Lower lobe of right lung (tissue), 2 donors: ENCODE data around the gene MRGPRG. TPM values are rescaled to one million over a fixed set of nuclear protein-coding genes. Genes with fewer than 3 reads are reported as not detected.

Experiments used
- ATAC-seq, 2 donors: fragments of 200-7000 bp; cut with Tn5 transposase; one replicate each; pipeline ENCODE4 v1.9.1; 2020 to 2022; ENCODE audit warnings: mild to moderate bottlenecking in 2 of 2, moderate library complexity in 2 of 2
- DNase-seq: peaks from one replicate; pipeline ENCODE4 v3.0.0-alpha.2; 2020
- H3K27ac ChIP-seq: fragments of 200-600 bp; one replicate; pipeline ENCODE4 v1.8.0; 2022
- H3K27me3 ChIP-seq: fragments of 200-600 bp; one replicate; pipeline ENCODE4 v1.8.0; 2022; ENCODE audit warnings: low read depth
- H3K36me3 ChIP-seq: fragments of 200-600 bp; one replicate; pipeline ENCODE4 v1.8.0; 2022; ENCODE audit warnings: mild to moderate bottlenecking
- H3K4me1 ChIP-seq: fragments of 200-600 bp; one replicate; pipeline ENCODE4 v1.8.0; 2022
- H3K4me3 ChIP-seq: fragments of 200-600 bp; one replicate; pipeline ENCODE4 v1.8.0; 2022; ENCODE audit warnings: mild to moderate bottlenecking
- H3K9me3 ChIP-seq: fragments of 200-600 bp; one replicate; pipeline ENCODE4 v1.8.0; 2022
- intact Hi-C: fragments of 100-400 bp; cut with DNase I; formaldehyde crosslinking; loops from one replicate; pipeline ENCODE4 v1.11.0; 2022
- total RNA-seq: library from RNA; stranded (reverse); fragmentation: NEBNext Ultra II Directional; extraction: Animal tissue kit (Norgen Biotek cat#: 25700); gene quantifications from one replicate; pipeline ENCODE4 v1.2.1, GENCODE V29; 2021
- TF ChIP-seq, protein P1 (sequence below): fragments of 200-600 bp; IDR thresholded peaks from one replicate; pipeline ENCODE4 v1.8.0; 2022; ENCODE audit warnings: antibody characterized with exemption, mild to moderate bottlenecking
- donor health status: DM: no; HTN: yes; CAD: no; lungs with severe emphysema.

Gene MRGPRG
- total RNA-seq, 1 donor from 2014 or later = not detected

DNA sequence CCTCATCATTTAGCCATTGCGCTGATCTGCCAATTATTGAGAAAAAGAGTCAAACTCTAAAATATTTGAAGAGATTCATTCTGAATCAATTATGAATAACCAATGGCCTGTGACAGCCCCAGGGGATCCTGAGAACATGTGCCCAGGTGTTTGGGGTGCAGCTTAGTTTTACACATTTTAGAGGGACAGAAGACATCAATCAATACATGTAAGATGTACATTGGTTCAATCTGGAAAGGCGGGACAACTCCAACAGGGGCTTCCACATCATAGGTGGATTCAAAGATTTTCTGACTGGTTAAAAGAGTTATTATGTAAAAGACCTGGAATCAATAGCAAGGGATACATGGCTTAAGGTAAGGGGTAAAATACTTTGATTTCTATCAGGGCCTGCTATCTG is 18.5 kb upstream of the MRGPRG start:
- H3K27me3 ChIP-seq = no peaks in the 10 kb centered on the region
- DNase-seq (no peak), ATAC-seq (no peak)
- H3K9me3 ChIP-seq = no peaks in the 10 kb centered on the region
- no peak overlapping the region for H3K27ac ChIP-seq
- no peaks in the 10 kb centered on the region for H3K4me1 ChIP-seq
- no peaks in the 10 kb centered on the region for H3K36me3 ChIP-seq
- intact Hi-C loops = no loop called here
- no peak overlapping the region for H3K4me3 ChIP-seq
- TF ChIP-seq, protein P1, sequence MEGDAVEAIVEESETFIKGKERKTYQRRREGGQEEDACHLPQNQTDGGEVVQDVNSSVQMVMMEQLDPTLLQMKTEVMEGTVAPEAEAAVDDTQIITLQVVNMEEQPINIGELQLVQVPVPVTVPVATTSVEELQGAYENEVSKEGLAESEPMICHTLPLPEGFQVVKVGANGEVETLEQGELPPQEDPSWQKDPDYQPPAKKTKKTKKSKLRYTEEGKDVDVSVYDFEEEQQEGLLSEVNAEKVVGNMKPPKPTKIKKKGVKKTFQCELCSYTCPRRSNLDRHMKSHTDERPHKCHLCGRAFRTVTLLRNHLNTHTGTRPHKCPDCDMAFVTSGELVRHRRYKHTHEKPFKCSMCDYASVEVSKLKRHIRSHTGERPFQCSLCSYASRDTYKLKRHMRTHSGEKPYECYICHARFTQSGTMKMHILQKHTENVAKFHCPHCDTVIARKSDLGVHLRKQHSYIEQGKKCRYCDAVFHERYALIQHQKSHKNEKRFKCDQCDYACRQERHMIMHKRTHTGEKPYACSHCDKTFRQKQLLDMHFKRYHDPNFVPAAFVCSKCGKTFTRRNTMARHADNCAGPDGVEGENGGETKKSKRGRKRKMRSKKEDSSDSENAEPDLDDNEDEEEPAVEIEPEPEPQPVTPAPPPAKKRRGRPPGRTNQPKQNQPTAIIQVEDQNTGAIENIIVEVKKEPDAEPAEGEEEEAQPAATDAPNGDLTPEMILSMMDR = no peak

DNA sequence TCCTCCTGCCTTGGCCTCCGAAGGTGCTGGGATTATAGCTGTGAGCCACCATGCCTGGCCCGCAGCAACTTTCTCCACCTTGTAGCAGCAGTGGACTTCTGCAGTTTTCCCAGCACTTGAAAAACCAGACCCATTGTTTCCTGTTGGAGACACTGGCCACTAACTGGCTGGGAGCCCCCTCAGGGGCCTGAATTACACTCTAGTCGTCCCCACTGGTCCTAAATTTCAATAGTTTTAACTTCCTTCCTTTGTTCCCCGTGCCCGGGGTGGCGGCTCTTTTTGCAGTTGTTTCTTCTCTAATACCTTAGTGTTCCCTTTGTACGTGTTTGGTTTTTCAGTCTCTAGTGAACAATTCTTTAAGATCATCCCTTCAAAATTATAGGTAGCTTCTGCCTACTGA is 16.2 kb upstream of the MRGPRG start:
- H3K4me1 ChIP-seq = no peaks in the 10 kb centered on the region
- intact Hi-C loops = no loop called here
- no peak for DNase-seq
- H3K4me3 ChIP-seq = no peak overlapping the region
- TF ChIP-seq, protein P1 = no peak
- H3K27ac ChIP-seq = no peak overlapping the region
- peaks cover 14% of the 10 kb centered on the region for H3K27me3 ChIP-seq
- H3K36me3 ChIP-seq = no peaks in the 10 kb centered on the region
- no peaks in the 10 kb centered on the region for H3K9me3 ChIP-seq
- no peak for ATAC-seq

DNA sequence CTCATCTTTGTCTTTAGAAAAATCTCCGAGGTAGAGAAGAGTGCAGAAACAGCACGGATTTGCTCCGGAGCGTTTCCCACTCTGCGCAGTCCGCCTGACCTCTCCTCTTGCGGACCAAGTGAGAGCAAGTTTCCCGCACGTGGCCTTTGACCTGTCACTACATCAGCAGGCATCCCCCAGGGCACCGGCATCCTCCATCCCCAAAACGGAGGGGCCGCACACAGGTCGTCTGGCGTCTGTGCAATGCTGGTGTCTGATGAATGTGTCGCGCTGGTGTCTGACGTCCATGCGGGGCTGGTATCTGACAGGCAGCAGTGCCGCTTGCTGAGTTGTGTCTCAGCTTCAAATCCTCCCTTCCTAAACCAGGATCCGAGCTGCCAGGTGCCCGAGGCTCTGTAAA is 14.3 kb upstream of the MRGPRG start:
- no peak for DNase-seq
- intact Hi-C loops = no loop called here

DNA sequence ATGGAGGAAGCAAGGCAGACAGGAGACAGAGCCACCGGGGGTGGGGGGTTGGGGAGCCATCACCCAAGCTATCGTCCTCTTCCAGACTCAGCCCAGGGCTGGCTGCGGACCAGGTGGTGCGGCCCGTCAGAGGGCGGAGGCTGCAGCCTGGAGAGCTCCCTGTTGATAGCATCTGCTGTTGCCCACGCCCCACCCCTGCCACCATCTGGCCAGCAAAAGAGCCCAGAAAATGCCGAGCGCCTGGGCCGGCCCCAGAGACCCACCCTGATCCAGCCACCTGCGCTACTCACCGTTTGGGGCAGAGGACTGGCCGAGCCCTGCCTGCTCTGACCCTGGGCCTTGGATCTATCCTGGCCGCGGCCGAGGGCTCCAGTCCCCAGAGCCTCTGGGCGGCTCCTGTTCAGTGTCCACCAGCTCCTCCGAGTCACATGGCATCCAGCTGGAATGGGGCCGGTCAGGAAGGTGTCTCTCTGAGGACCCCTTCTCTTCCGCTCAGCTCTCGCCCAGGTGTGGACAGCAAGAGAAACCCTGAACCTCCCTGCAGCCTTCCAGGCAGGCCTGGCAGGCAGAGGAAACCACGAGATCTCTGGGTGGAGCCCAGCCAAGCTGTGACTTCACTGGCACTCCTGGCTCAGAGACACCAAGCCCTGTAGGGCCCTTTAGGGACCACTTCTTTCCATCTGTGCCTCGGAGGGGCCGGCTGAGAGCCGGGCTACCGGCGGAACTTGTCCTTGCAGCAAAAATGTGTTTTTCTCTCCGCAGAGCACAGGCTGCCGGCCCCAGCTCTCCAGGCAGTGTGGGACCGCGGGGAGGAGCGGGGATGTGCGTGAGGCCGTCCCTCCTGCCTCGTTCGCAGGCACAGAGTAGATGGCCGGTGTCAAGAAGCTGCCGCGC is 13.5 kb upstream of the MRGPRG start, which contains the start of gene MRGPRE:
MRGPRE (minus strand) TSS at position 567 of the 894 bp plus-strand sequence. CDS start 3,618 bp downstream, outside the sequence.
- H3K27me3 ChIP-seq = peaks cover 21% of the 10 kb centered on the region
- ATAC-seq = peak; percentile 41 to 67
- no peaks in the 10 kb centered on the region for H3K4me1 ChIP-seq
- peak; percentile 46 for DNase-seq
- intact Hi-C loops = no loop called here
- TF ChIP-seq, protein P1 = no peak
- no peaks in the 10 kb centered on the region for H3K9me3 ChIP-seq
- no peak within 1 kb of the TSS for H3K27ac ChIP-seq
- H3K36me3 ChIP-seq = no peaks in the 10 kb centered on the region
- H3K4me3 ChIP-seq = peak within 1 kb of the TSS; percentile 14

More for the DNA sequence above, 14.3 kb upstream of the MRGPRG start:
- no peaks in the 10 kb centered on the region for H3K36me3 ChIP-seq
- H3K9me3 ChIP-seq = no peaks in the 10 kb centered on the region
- no peak overlapping the region for H3K27ac ChIP-seq
- H3K4me1 ChIP-seq = no peaks in the 10 kb centered on the region
- peaks cover 21% of the 10 kb centered on the region for H3K27me3 ChIP-seq
- no peak for ATAC-seq
- H3K4me3 ChIP-seq = no peak overlapping the region
- TF ChIP-seq, protein P1 = no peak

DNA sequence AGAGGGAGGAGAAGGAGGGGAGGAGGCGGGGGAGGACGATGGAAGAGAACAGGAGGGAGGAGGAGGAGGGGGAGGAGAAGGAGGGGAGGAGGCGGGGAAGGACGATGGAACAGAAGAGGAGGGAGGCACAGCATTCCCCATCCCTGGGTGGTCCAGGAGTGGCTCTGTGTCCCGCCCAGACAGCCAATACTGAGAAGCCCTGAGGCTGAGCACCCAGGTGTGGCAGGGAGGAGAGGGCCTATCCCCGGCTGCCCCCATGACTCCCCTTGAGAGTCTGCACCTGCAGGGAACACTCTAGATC is 12.9 kb upstream of the MRGPRG start:
- intact Hi-C loops = no loop called here
- H3K36me3 ChIP-seq = no peaks in the 10 kb centered on the region
- peaks cover 21% of the 10 kb centered on the region for H3K27me3 ChIP-seq
- TF ChIP-seq, protein P1 = no peak
- no peak overlapping the region for H3K4me3 ChIP-seq
- no peaks in the 10 kb centered on the region for H3K9me3 ChIP-seq
- DNase-seq = no peak
- no peaks in the 10 kb centered on the region for H3K4me1 ChIP-seq
- no peak overlapping the region for H3K27ac ChIP-seq
- no peak for ATAC-seq
